Right cardiac atrium (tissue), 5 donors: ENCODE results near the gene PHACTR4. TPM values are rescaled to one million over a fixed set of nuclear protein-coding genes. Genes with fewer than 3 reads are reported as not detected.
"Not testable (repeated sequence)": the region's sequence is repeated elsewhere in the genome, so short reads cannot be mapped to it uniquely, and the experiment has no call there.

ENCODE experiments used
- ATAC-seq, 2 donors: fragments of 200-7000 bp; cut with Tn5 transposase; one replicate each; pipeline versions ENCODE4 v1.8.0 to v1.9.1; 2020; ENCODE audit warnings: moderate library complexity in 2 of 2, mild to moderate bottlenecking in 1 of 2
- DNase-seq, 3 donors: peaks; one replicate each; pipeline ENCODE4 v3.0.0-alpha.2; 2020
- H3K27ac ChIP-seq: one replicate; pipeline ENCODE4 v1.5.1; 2013; ENCODE audit warnings: mild to moderate bottlenecking, low read length, control low read depth, moderate library complexity
- H3K27me3 ChIP-seq: one replicate; pipeline ENCODE4 v1.6.1; 2013; ENCODE audit not compliant: control insufficient read depth, insufficient read depth
- H3K4me1 ChIP-seq: one replicate; pipeline ENCODE4 v1.6.1; 2013; ENCODE audit warnings: low read length; ENCODE audit not compliant: control insufficient read depth, insufficient read depth
- H3K4me3 ChIP-seq: one replicate; pipeline ENCODE4 v1.5.1; 2013; ENCODE audit warnings: low read length, control low read depth
- H3K9me3 ChIP-seq: one replicate; pipeline ENCODE4 v1.6.1; 2013; ENCODE audit warnings: low read length; ENCODE audit not compliant: control insufficient read depth
- WGBS: extraction: QIAGEN DNeasy Blood & Tissue Kit; methylation state at CpG from one replicate; pipeline ENCODE4 v1.1.7; 2013; 5-methylcytosine and 5-hydroxymethylcytosine counted together
- intact Hi-C, 4 donors: fragments of 100-400 bp; cut with DNase I; formaldehyde crosslinking; loops; one replicate each; pipeline versions ENCODE4 v1.11.0 to v1.14.0; 2022 to 2023
- polyA plus RNA-seq: library from polyadenylated mRNA; stranded (reverse); fragments of 200-250 nt; gene quantifications from one replicate; pipeline ENCODE4 v1.2.3, GENCODE V29; 2013
- total RNA-seq, 4 donors: library from RNA; stranded (reverse); fragmentation: NEBNext Ultra II Directional; extraction: Animal tissue kit (Norgen Biotek cat#: 25700); gene quantifications; one replicate each; pipeline ENCODE4 v1.2.1, GENCODE V29; 2021
- donor health status: healthy with polysubstance abuse.
- donor health status: DM: no; HTN: yes; CAD: no.
- donor health status: DM: no; HTN: no; CAD: no.
- donor health status: DM: no; HTN: yes; CAD: no; lungs with severe emphysema.
- donor health status: DM: yes; HTN: yes; CAD: no.

The PHACTR4 gene
- total and polyA plus RNA-seq, 5 donors = 15.9 to 27.4 (median 21.4) TPM

GRCh38 chr1:28522537-28522936 lies 153.0 kb downstream of the PHACTR4 start:
- H3K4me1 ChIP-seq, H3K27ac ChIP-seq, DNase-seq, H3K9me3 ChIP-seq, H3K4me3 ChIP-seq, H3K27me3 ChIP-seq, intact Hi-C loops, ATAC-seq: not testable (repeated sequence)
- 93% methylated on average over 9 of the region's 9 CpGs for WGBS

- WGBS = 63% methylated on average over 10 of the region's 10 CpGs
- ATAC-seq, intact Hi-C loops: not testable (repeated sequence)
Observed at GRCh38 chr1:28525002-28525642, 155.6 kb downstream of the PHACTR4 start.

GRCh38 chr1:28526886-28527285 lies 157.3 kb downstream of the PHACTR4 start:
- intact Hi-C loops = no loop called here
- WGBS = 92% methylated on average over 9 of the region's 9 CpGs
- H3K4me1 ChIP-seq = no peaks in the 10 kb centered on the region
- H3K4me3 ChIP-seq = no peak overlapping the region
- DNase-seq (no peak), ATAC-seq (no peak)
- H3K9me3 ChIP-seq = no peaks in the 10 kb centered on the region
- no peak overlapping the region for H3K27ac ChIP-seq
- no peaks in the 10 kb centered on the region for H3K27me3 ChIP-seq

More at GRCh38 chr1:28525002-28525642, 155.6 kb downstream of the PHACTR4 start:
- DNase-seq, H3K4me3 ChIP-seq, H3K9me3 ChIP-seq, H3K27me3 ChIP-seq, H3K4me1 ChIP-seq, H3K27ac ChIP-seq: not testable (repeated sequence)

- no peaks in the 10 kb centered on the region for H3K27me3 ChIP-seq
- intact Hi-C loops = no loop called here
- DNase-seq (peak in 1 of 3 donors; percentile 58), ATAC-seq (no peak)
- no peak overlapping the region for H3K4me3 ChIP-seq
- H3K9me3 ChIP-seq = no peaks in the 10 kb centered on the region
- 98% methylated on average over 31 of the region's 31 CpGs for WGBS
- no peaks in the 10 kb centered on the region for H3K4me1 ChIP-seq
- no peak overlapping the region for H3K27ac ChIP-seq
Observed at GRCh38 chr1:28530456-28530855, 160.9 kb downstream of the PHACTR4 start.

- 98% methylated on average over 6 of the region's 6 CpGs for WGBS
- intact Hi-C loops = no loop called here
- no peaks in the 10 kb centered on the region for H3K9me3 ChIP-seq
- no peaks in the 10 kb centered on the region for H3K27me3 ChIP-seq
- ATAC-seq (no peak), DNase-seq (no peak)
- H3K4me1 ChIP-seq = no peaks in the 10 kb centered on the region
- H3K4me3 ChIP-seq = no peak overlapping the region
- H3K27ac ChIP-seq = no peak overlapping the region
Observed at GRCh38 chr1:28534671-28535070, 165.1 kb downstream of the PHACTR4 start.

- Histone ChIP-seq H3K27me3 (no peaks in the 10 kb centered on the region), H3K27ac (no peak overlapping the region), H3K4me1 (no peaks in the 10 kb centered on the region), H3K4me3 (no peak overlapping the region), H3K9me3 (no peaks in the 10 kb centered on the region)
- DNase-seq = no peak
- 92% methylated on average over 6 of the region's 6 CpGs for WGBS
- intact Hi-C loops = no loop called here
- no peak for ATAC-seq
Observed at GRCh38 chr1:28535180-28535579, 165.6 kb downstream of the PHACTR4 start.

- no peak overlapping the region for H3K4me3 ChIP-seq
- intact Hi-C loops = no loop called here
- no peaks in the 10 kb centered on the region for H3K9me3 ChIP-seq
- DNase-seq (no peak), ATAC-seq (no peak)
- H3K27me3 ChIP-seq = no peaks in the 10 kb centered on the region
- H3K27ac ChIP-seq = no peak overlapping the region
- 73% methylated on average over 8 of the region's 8 CpGs for WGBS
- H3K4me1 ChIP-seq = no peaks in the 10 kb centered on the region
Observed at GRCh38 chr1:28537457-28538199, 168.1 kb downstream of the PHACTR4 start.

- intact Hi-C loops = no loop called here
- Histone ChIP-seq H3K4me3 (no peak overlapping the region), H3K27me3 (no peaks in the 10 kb centered on the region), H3K27ac (no peak overlapping the region), H3K4me1 (no peaks in the 10 kb centered on the region), H3K9me3 (no peaks in the 10 kb centered on the region)
- DNase-seq (no peak), ATAC-seq (no peak)
- WGBS = 93% methylated on average over 6 of the region's 6 CpGs
Observed at GRCh38 chr1:28538286-28538685, 168.7 kb downstream of the PHACTR4 start.

- intact Hi-C loops = no loop called here
- Histone ChIP-seq H3K4me3 (no peak overlapping the region), H3K27ac (no peak overlapping the region), H3K9me3 (no peaks in the 10 kb centered on the region), H3K4me1 (no peaks in the 10 kb centered on the region), H3K27me3 (no peaks in the 10 kb centered on the region)
- WGBS = 88% methylated on average over 7 of the region's 7 CpGs
- no peak for DNase-seq
- ATAC-seq = no peak
Observed at GRCh38 chr1:28540651-28541050, 171.1 kb downstream of the PHACTR4 start.

- intact Hi-C loops, DNase-seq: not testable (repeated sequence)
- 91% methylated on average over 8 of the region's 8 CpGs for WGBS
Observed at GRCh38 chr1:28541414-28542015, 172.0 kb downstream of the PHACTR4 start.

GRCh38 chr1:28545246-28545628 lies 175.7 kb downstream of the PHACTR4 start:
- no peaks in the 10 kb centered on the region for H3K4me1 ChIP-seq
- DNase-seq (no peak), ATAC-seq (no peak)
- 93% methylated on average over 4 of the region's 4 CpGs for WGBS
- no peaks in the 10 kb centered on the region for H3K27me3 ChIP-seq
- intact Hi-C loops = no loop called here
- no peaks in the 10 kb centered on the region for H3K9me3 ChIP-seq
- H3K27ac ChIP-seq = no peak overlapping the region
- H3K4me3 ChIP-seq = no peak overlapping the region

More at GRCh38 chr1:28541414-28542015, 172.0 kb downstream of the PHACTR4 start:
- H3K9me3 ChIP-seq, H3K27ac ChIP-seq, H3K4me1 ChIP-seq, H3K4me3 ChIP-seq, ATAC-seq, H3K27me3 ChIP-seq: not testable (repeated sequence)
